Activated CD4-positive, alpha-beta T cell treated with anti-CD3 and anti-CD28 coated beads, Interleukin-2, amount 10 ng/mL, durations not matched to agents 24 days and 14 days (primary cell): Measurements from ENCODE around the gene FAM222A. TPM values are rescaled to one million over a fixed set of nuclear protein-coding genes. Genes with fewer than 3 reads are reported as not detected.

Experiments used
- DNase-seq: peaks from one replicate; pipeline ENCODE4 v3.0.0; 2022
- H3K27ac Mint-ChIP-seq: one replicate; pipeline ENCODE4 v1.8.0; 2022; ENCODE audit warnings: mild to moderate bottlenecking, mixed read lengths
- H3K27me3 Mint-ChIP-seq: one replicate; pipeline ENCODE4 v1.8.0; 2022; ENCODE audit warnings: mixed read lengths
- H3K36me3 Mint-ChIP-seq: one replicate; pipeline ENCODE4 v1.8.0; 2022; ENCODE audit warnings: low read depth, mild to moderate bottlenecking, mixed read lengths
- H3K4me1 Mint-ChIP-seq: one replicate; pipeline ENCODE4 v1.8.0; 2021; ENCODE audit warnings: mixed read lengths
- H3K4me3 Mint-ChIP-seq: one replicate; pipeline ENCODE4 v1.8.0; 2022; ENCODE audit warnings: mild to moderate bottlenecking, moderate library complexity, mixed read lengths
- H3K9me3 Mint-ChIP-seq: one replicate; pipeline ENCODE4 v1.8.0; 2021; ENCODE audit warnings: mixed read lengths
- intact Hi-C: fragments of 100-400 bp; cut with micrococcal nuclease; formaldehyde crosslinking; loops from one replicate; pipeline ENCODE4 v1.15.1; 2023
- total RNA-seq: library from RNA; stranded (reverse); gene quantifications from 2 replicates; pipeline ENCODE4 v1.2.3, GENCODE V29; 2022

The FAM222A gene
- total RNA-seq, 1 donor from 2014 or later = 1.3 TPM

DNA sequence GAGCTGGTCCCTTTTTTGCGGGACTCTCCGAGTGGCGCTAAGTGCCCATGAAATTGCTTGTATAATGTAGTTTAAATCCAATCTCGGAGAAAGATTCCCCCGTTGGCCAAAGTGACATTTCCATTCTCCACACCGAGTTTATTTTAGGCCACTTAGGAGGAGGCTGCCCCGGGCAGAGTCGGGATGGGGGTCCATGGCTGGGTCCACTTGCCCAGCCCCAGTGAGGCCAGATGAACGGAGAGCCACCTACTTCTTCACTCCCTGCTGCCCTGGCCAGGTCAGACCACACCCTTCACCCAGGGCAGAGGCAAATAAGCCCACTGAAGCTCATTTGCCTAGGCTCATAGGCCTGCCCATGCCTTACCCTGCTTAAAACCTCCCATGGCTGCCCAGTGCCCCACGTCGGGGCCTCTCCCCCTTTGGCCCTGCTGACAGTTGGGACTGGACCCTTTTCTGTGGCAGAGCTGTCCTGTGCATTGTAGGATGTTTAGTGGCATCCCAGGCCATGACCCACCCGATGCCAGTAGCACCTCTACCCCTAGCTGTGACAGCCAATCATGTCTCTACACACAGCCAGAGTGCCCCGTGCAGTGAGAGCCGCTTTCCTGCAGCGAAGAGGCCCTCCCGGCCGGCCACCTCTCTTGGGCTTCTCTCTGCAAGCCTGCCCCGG, 51.3 kb downstream of the FAM222A start:
- intact Hi-C loops = no loop called here
- Mint-ChIP-seq H3K4me3 (no peak overlapping the region), H3K36me3 (no peaks in the 10 kb centered on the region), H3K4me1 (peaks cover 3% of the 10 kb centered on the region), H3K27ac (no peak overlapping the region), H3K9me3 (no peaks in the 10 kb centered on the region), H3K27me3 (no peaks in the 10 kb centered on the region)
- no peak for DNase-seq

DNA sequence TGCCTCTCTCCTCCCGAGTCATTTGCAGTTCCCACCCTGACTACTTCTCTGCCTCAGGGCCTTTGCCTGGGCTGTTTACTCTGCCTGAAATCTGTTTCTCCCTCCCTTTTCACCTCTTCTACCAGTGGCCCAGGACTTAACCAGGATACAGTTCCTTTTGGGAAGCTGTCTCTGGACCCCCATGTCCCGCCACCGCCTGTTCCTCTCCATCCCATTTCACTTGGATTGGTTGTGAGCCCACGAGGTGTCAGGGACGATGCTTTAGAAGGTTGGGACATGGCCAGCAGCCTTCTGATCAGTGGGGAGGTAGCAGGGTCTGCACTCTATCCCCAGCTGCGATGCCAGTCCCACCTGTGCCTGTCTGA, 51.8 kb downstream of the FAM222A start:
- Mint-ChIP-seq H3K9me3 (no peaks in the 10 kb centered on the region), H3K27me3 (no peaks in the 10 kb centered on the region), H3K4me3 (no peak overlapping the region), H3K4me1 (peaks cover 3% of the 10 kb centered on the region), H3K27ac (no peak overlapping the region), H3K36me3 (no peaks in the 10 kb centered on the region)
- DNase-seq = no peak
- intact Hi-C loops = no loop called here

DNA sequence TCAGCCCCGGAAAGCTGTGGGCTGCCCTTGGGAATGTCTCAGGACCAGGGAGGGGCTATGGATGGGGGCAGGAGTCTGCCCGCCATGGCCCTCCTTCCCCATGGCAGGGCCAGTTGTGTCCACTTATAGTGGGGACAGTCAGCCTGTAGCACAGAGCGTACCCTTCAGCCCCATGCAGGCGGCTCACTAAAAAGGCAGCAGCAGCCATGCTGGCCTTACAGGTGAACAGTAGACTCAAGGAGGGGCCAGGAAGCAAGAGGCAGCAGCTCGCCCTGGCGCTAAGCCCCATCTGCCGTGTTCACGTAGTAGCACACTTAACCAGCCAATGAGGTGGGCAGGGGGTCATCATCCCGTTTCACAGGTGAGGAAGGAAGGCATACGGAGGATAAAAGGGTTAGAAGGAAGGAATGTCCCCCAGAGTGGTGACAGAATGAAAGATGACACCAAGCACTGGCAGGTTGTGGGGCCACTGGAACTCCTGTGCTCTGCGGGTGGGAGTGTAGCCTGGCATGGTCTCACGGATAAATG, 52.7 kb downstream of the FAM222A start:
- Mint-ChIP-seq H3K27ac (no peak overlapping the region), H3K9me3 (no peaks in the 10 kb centered on the region), H3K27me3 (no peaks in the 10 kb centered on the region), H3K36me3 (no peaks in the 10 kb centered on the region), H3K4me3 (no peak overlapping the region), H3K4me1 (peaks cover 3% of the 10 kb centered on the region)
- DNase-seq = no peak
- intact Hi-C loops = no loop called here

DNA sequence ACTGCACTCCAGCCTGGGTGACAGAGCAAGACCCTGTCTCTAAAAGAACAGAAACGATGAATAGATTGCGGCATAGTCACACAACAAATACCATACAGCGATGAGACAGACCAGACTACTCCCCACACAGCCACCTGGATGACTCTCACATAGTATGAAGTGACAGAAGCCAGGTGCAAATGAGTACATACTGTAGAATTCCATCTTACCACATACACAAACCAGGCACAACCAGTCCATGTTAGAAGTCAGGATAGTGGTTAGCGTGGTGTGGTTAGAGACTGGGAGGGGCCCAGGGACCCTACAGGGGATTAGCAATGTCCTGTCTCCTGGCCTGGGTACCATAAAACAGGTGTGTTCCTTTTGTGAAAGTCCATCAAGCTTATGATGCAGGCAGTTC, 53.8 kb downstream of the FAM222A start:
- intact Hi-C loops = no loop called here
- no peaks in the 10 kb centered on the region for H3K9me3 Mint-ChIP-seq
- H3K36me3 Mint-ChIP-seq = no peaks in the 10 kb centered on the region
- H3K27me3 Mint-ChIP-seq = no peaks in the 10 kb centered on the region
- peaks cover 3% of the 10 kb centered on the region for H3K4me1 Mint-ChIP-seq
- no peak for DNase-seq
- H3K27ac Mint-ChIP-seq = no peak overlapping the region
- H3K4me3 Mint-ChIP-seq = no peak overlapping the region

DNA sequence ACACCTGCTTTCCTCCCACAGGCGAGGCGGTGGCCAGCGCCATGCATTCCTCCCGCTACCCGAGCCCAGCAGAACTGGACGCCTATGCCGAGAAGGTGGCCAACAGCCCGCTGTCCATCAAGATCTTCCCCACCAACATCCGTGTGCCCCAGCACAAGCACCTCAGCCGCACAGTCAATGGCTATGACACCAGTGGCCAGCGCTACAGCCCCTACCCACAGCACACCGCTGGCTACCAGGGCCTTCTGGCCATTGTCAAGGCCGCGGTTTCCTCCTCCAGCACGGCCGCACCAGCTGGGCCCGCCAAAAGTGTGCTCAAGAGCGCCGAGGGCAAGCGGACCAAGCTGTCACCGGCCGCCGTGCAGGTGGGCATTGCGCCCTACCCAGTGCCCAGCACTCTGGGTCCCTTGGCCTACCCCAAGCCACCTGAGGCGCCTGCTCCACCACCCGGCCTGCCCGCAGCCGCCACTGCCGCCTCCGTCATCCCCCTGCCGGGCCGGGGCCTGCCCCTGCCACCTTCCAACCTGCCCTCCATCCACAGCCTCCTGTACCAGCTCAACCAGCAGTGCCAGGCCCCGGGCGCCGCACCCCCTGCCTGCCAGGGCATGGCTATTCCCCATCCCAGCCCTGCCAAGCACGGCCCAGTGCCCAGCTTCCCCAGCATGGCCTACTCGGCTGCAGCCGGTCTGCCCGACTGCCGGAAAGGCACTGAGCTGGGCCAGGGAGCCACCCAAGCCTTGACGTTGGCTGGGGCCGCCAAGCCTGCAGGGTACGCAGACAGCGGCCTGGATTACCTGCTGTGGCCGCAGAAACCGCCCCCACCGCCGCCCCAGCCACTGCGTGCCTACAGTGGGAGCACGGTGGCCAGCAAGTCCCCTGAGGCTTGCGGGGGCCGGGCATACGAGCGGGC, 54.6 kb downstream of the FAM222A start:
- Mint-ChIP-seq H3K27ac (no peak overlapping the region), H3K4me1 (peaks cover 2% of the 10 kb centered on the region), H3K4me3 (no peak overlapping the region), H3K36me3 (no peaks in the 10 kb centered on the region), H3K9me3 (no peaks in the 10 kb centered on the region), H3K27me3 (no peaks in the 10 kb centered on the region)
- intact Hi-C loops = no loop called here
- DNase-seq = no peak

DNA sequence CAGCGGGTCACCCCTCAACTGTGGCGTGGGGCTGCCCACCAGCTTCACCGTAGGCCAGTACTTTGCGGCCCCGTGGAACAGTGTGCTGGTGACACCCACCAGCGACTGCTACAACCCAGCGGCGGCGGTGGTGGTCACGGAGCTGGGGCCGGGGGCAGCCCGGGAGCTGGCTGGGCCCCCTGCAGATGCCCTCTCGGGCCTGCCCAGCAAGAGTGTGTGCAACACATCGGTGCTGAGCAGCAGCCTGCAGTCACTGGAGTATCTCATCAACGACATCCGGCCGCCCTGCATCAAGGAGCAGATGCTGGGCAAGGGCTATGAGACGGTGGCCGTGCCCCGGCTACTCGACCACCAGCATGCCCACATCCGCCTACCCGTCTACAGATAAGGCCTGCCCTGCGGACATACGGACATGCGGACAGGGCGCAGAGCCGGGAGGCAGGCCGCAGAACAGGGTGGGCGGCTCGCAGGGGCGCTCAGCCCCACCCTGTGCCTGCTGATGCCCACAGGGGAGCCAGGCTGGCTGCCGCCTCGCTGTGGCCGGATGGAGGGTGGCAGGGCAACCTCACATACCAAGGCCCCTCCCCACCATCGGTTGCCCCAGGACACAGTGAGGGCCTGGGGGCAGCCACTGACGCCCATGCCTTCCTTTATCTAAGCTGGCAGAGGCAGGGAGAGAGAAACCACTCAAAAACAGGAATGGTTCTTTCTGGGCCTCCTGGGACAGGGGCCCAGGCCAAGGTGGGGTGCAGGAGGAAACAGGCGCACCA, 55.5 kb downstream of the FAM222A start:
- intact Hi-C loops = no loop called here
- H3K9me3 Mint-ChIP-seq = no peaks in the 10 kb centered on the region
- DNase-seq = no peak
- H3K27me3 Mint-ChIP-seq = no peaks in the 10 kb centered on the region
- no peak overlapping the region for H3K4me3 Mint-ChIP-seq
- H3K27ac Mint-ChIP-seq = no peak overlapping the region
- no peaks in the 10 kb centered on the region for H3K4me1 Mint-ChIP-seq
- H3K36me3 Mint-ChIP-seq = no peaks in the 10 kb centered on the region

DNA sequence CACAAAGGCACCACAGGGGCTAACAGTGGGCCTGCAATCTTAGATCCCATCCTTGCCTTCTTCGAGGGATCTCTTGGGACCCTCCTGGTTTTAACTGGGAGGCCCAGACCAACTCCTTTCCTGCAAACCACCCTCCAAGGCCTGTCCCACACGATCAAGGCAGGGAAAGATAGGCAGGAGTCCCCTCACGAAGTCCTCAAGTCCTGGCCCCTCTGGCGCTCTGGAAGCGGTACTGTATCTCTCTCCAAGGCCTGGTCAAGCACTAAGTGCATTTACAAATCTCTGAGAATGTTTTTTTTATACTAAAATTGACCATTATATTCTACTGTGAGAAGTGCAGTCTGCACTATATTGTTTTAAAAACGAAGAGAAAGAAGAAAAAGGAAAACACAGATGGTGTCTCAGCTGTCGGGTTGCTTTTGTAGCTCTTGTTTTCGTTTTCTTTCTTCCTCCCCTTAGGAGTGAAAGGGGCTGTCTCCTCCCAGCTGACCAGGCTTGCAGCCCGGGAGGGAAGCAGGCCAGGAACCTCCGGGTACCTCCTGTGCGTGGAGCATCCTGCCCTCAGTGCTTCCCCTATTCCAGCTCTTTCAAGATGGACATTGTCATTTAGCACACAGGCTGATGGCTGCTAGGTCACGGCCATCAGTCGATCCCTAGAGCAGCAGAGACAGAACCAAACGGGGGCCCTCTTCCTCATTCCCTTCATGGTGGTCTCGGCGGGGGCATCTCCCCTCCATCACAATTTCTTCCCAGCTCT, 56.7 kb downstream of the FAM222A start:
- DNase-seq = no peak
- Mint-ChIP-seq H3K9me3 (no peaks in the 10 kb centered on the region), H3K4me3 (no peak overlapping the region), H3K27me3 (no peaks in the 10 kb centered on the region), H3K36me3 (no peaks in the 10 kb centered on the region), H3K4me1 (no peaks in the 10 kb centered on the region), H3K27ac (no peak overlapping the region)
- intact Hi-C loops = no loop called here

DNA sequence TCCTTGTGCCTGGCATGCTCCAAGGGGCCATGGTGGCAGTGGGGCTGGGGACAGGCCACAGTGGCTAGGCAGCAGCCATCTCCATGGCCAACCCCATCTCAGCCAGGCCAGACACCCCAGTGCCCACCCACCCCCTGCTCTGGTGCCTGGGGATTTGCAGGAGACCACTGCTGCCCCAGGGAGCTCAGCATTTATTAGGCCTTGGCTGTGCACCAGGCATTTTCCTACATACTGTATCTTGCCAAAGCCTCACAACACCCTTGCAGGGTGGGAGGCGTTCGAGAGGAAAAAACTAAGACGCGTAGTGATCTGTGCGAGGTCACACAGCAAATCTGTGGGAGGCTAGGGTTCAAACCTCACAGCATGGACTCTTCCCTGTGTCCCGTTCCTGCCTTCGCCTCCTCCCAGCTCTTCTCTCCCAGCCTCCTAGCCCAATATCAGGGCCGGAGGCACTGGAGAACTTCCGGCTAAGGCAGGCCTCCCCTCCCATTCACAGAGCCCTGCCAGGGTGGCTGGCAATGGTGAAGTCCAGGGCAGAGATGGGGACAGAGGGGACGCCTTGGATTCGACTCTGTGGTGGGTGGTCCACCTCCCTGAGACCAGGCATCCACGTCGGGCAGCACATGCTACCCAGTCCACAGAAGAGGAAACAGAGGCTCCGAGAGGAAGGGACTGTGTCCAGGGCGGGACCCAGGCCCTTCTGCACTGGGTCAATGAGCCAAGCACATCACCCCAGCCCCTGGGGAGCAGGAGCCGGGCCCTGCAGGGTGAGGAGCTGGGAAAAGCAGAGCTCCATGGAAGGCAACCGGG, 57.4 kb downstream of the FAM222A start:
- Mint-ChIP-seq H3K36me3 (no peaks in the 10 kb centered on the region), H3K4me3 (no peak overlapping the region), H3K27ac (no peak overlapping the region), H3K27me3 (no peaks in the 10 kb centered on the region), H3K9me3 (no peaks in the 10 kb centered on the region), H3K4me1 (no peaks in the 10 kb centered on the region)
- intact Hi-C loops = no loop called here
- DNase-seq = no peak

DNA sequence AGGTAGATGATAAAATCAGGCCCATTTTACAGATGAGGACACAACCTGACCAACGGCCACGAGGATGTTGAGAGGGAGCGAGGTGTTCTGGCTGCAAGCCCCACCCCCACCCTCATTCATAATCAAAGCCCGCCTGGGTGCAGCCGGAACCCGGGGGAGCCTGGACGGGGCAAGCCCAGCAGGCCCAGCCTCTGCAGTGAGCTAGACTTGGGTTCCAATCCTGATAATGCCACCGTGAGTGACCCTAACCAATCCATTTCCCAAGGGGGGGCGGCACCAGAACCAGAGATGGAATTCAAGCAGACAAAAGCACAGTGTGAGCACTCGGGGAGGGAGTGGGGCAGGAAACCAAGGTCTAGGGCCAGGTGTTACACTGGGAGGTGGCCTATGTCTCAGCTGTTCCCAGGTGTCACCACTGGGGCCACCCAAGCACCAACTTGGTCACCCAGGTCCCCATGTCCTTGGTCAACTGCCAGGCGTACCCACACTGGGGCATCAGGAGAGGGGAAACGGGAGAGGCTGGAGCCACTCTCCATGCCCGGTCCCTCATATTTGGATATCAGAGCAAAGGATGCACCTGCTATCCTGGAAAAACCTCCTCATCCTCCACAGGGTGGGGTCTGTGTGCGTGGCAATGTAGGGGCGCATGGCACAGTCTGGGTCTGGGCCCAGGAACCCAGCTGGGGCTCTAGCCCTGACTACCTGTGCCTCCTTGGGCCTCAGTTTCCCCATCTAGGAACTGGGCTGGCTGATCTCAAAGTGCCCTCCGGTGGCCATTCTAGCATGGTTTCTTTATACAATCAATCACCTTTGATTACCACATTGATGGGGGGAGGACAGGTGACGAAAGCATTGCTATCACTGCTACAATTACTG, 58.4 kb downstream of the FAM222A start:
- Mint-ChIP-seq H3K9me3 (no peaks in the 10 kb centered on the region), H3K36me3 (no peaks in the 10 kb centered on the region), H3K4me1 (no peaks in the 10 kb centered on the region), H3K27ac (no peak overlapping the region), H3K27me3 (no peaks in the 10 kb centered on the region), H3K4me3 (no peak overlapping the region)
- no peak for DNase-seq
- intact Hi-C loops = no loop called here

DNA sequence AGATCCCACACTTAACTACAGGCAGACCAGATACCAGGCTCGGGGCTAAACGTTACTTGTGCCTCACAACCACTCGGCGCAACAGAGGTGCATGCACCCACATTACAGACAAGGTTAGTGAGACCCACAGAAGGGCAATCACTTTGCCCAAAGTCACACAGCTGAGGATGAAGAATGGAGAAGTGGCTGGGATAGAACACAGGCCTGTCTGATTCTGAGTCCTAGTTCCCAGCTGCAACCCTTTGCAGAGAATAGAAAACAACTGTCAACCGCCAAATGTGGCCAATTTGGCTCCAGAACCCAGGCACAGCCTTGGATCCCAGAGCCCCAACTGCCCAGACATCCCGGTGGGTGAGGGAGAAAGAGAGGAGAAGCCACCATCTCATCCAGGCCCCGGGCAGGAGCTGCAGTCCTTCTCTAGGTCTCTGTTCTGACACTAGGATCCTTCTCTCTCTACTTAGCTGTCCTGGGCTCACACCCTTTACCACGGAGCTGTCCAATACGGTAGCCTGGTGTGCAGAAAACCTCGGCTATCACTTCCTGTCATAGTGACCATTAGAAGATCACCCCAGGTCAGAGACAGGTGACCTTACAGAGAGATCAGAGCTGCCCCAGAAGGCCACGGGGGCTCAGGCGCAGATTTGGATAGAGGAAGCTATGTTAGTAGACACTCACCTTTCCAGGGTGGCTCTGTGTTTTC, 59.1 kb downstream of the FAM222A start:
- no peaks in the 10 kb centered on the region for H3K9me3 Mint-ChIP-seq
- H3K36me3 Mint-ChIP-seq = no peaks in the 10 kb centered on the region
- peaks cover 4% of the 10 kb centered on the region for H3K4me1 Mint-ChIP-seq
- no peak overlapping the region for H3K27ac Mint-ChIP-seq
- H3K27me3 Mint-ChIP-seq = no peaks in the 10 kb centered on the region
- DNase-seq = no peak
- H3K4me3 Mint-ChIP-seq = no peak overlapping the region
- intact Hi-C loops = no loop called here

DNA sequence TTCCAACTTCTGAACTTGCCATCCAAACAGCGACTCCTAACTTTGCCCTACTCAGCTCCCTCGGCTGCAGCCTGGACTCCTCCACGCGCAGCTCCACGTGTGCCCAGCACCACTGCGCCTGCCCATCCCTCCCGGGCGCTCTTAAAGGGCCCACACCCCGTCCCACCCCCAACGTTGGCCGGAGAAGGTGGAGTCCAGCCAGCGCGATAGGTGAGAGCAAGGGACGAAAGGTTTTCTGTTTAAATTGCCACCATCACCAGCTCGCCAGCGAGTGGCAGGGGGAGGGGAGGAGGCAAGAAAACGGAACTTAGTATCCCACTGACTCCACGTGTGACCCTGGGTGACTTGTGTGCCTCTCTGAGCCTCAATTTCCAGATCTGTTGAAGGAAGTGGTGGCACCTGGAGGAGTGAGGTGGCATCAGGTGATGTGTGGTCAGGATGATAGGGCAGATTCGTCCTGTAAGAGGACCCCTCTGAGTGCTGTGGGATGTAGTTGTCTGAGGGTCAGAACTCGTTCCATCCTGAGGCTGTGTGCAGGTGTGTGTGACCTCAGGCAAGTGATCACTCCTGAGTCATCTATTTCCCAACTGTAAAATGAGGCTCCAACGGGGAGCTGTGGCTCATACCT, 59.9 kb downstream of the FAM222A start:
- H3K27ac Mint-ChIP-seq = no peak overlapping the region

More for the DNA sequence above, 59.9 kb downstream of the FAM222A start:
- no peak for DNase-seq
- Mint-ChIP-seq H3K36me3 (no peaks in the 10 kb centered on the region), H3K27me3 (no peaks in the 10 kb centered on the region), H3K4me3 (peak overlapping the region; percentile 38), H3K9me3 (no peaks in the 10 kb centered on the region), H3K4me1 (peaks cover 4% of the 10 kb centered on the region)
- intact Hi-C loops = no loop called here
